GM12864 (cell line): ENCODE results near the gene C2CD4C.

ENCODE experiments used
- DNase-seq: peaks from one replicate; pipeline ENCODE4 v3.0.0-alpha.2; 2011; ENCODE audit warnings: low read depth
- H3K4me3 ChIP-seq: 2 replicates; pipeline ENCODE4 v1.5.1; 2011; ENCODE audit warnings: mild to moderate bottlenecking, low read depth, low read length, control low read depth
- CTCF ChIP-seq: IDR thresholded peaks from 2 replicates; pipeline ENCODE4 v1.5.1; 2011; ENCODE audit warnings: low read depth, mild to moderate bottlenecking, moderate library complexity, low read length, control low read depth, inconsistent platforms; ENCODE audit errors: missing control alignments

The C2CD4C gene

DNA sequence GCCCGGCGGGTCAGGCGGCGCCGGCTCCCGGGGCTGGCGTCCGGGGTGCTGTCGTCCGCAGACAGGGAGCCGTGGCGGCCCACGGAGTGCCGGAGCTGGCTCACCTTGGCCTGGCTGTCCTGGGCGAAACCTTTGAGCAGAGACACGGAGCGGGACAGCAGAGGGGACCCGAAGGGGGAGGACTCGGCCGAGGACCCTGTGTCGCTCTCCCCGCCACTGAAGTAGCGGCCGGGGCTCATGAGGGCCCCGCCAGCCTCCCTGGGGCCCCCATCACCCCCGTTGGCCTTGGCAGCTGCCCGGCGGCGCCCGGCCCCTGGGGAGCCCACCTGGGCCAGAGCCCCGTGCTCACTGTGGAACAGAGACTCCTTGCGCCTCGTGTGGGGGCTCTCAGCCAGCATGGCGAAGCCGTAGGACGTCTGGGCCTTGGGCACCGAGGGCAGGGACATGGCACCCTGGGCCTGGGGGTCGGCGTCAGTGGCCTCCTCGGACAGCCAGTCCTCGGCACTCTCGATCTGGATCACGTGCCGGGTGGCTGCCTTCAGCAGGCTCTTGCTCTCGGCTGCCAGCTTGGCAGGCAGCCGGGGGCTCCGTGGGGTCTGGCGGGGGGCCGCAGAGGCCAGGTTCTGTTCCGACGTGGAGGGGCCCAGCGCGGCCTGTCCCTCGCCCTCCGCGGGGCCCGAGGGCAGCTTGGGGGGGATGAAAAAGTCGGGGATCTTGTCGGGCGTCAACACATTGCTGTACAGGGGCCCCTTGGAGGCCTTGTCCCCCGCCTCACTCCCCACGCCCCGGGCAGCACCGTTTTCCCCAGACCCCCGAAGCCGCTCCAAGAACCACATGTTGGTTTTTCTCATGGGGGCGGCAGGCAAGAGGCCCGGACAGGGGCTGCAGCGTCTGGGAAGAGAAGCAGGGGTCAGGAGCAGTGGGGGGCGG lies 1.2 kb downstream of the C2CD4C start:
- H3K4me3 ChIP-seq: no peak overlapping the region
- DNase-seq: no peak
- no peak for TF ChIP-seq CTCF

DNA sequence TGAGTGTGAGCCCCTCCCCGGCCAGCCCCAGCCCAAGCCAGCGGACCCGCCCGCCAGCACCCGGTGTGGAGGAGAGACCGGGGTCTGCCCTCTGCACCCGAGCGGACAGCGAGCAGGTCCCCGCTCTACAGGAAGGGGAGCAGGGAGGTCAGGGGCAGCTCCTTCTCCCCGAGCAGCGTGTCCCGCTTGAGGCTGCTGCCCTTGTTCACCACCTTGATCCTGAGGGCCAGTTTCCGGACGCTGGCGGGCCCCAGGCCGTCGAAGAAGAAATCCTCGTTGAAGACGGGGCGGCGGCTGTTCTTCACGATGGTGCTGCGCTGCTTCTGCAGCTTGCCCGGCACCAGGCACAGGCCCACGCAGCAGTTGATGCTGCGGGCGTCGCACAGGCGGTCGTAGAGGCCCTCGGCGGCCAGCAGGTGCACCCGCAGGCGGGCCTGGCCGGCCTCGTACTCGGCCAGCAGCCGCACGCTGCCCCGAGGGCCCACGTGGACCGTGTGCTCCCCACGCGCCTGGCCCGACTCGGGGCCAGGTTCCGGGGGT lies 1.9 kb downstream of the C2CD4C start:
- no peak for DNase-seq
- H3K4me3 ChIP-seq: no peak overlapping the region
- TF ChIP-seq CTCF: no peak

DNA sequence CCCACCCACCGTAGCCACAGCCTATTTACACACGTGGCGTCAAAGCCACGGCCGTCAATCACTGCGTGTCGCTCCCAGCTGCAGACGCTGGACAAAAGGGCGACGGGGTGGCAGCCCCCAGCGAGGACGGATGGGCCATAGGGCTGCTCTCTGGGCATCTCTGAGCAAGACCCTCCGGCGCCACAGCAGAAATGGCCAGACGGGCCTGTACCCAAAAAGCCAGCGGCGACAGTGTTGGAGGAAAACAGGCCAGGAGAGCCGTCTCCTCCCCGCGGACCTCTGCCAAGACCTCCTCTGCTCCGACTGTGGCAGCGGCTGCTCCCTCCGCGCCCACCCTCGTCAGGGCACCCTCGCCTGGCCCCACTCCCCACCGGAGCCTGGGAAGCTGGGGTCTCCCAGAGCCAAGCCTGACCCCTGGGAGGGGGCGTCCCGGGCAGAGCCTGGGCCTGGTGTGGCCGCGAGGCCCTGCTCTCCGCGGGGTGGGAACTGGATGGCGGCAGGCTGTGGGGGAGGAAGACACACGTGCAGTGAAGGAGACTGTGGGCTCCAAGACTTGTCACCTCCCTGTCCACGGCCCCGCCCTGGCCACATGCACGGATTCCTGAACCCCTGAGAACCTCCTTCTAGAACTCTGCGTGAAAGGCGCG lies 2.7 kb downstream of the C2CD4C start:
- DNase-seq: no peak
- no peak for TF ChIP-seq CTCF
- H3K4me3 ChIP-seq: no peak overlapping the region

DNA sequence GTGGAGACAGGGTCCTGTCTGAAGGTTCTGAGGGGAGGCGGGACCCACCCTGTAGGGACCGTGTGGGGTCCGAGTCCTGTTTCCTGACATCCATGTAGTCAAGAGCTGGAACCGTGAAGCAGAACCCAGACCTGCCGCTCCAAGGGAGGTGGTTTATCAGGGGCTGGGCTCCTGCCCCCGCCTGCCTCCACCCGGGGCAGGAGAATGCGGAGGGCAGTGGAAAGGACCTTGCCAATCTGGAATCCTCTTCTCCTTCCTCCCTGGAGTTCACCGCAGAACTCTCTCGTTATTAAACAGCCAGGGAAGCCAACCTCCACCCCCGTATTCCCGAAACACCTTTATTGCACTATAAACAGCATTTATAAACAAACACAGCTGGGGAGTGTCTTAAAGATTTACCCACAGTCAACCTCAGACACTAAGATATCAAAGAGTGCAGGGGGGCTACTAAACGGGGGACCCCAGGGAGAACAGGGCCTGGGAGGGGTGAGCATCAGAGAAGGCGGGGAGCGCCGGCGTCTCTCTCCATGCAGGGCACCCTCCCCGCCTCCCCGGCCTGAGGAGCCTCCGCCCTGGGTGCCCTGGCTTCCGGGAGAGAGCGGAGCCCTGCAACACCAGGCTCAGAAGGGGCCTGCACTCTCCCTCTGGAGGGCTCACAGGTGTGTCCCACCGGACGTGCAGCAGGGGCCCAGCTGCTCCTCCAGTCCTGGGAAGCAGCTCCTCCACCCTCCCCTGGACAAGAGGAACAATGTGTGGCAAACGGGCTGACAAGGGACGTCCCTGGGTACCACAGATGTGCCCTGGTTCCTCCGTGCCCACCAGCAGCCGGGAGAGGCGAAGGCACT lies 3.6 kb downstream of the C2CD4C start:
- TF ChIP-seq CTCF: no peak
- DNase-seq: no peak

DNA sequence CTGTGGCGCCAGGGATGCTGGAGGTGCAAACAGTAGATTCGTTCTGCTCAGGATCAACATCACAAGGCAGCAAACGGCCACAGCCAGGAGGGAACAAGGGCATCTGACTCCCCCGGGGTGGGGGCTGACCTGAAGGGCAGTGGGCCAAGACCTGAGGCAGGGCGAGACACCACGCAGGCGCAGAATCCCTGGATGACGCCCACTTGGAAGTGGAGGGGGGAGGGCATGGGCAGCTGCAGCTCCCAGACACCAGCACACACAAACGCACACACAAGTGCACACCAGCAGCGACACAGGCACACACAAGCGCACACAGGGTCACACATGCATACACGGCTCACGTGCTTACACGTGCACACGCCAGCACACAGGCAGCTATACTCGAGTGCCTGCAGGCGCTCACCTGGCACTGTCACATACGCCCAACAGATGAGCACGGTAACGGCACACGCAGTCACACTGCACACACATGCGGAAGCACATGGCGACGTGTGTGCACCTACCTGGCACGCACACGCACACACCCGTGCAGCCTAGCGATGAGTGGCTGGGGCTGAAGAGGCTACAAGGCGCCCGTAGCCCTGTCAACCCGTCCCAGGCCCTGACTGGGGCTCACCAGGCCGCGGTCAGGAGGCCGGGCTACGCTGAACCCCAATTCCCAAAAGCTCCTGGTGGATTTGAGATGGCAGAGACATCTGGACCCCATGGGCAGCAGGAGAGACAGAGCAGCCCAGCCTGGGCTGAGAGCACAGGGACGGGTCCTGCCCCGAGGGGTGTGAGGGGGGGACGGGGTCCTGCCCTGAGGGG lies 5.5 kb downstream of the C2CD4C start:
- no peak for TF ChIP-seq CTCF
- DNase-seq: no peak
- no peak overlapping the region for H3K4me3 ChIP-seq

More for the DNA sequence above, 3.6 kb downstream of the C2CD4C start:
- H3K4me3 ChIP-seq: no peak overlapping the region

GRCh38 chr19:402786-403185 lies 6.2 kb downstream of the C2CD4C start:
- TF ChIP-seq CTCF: no peak
- DNase-seq: no peak
- H3K4me3 ChIP-seq: no peak overlapping the region
